ENCODE measurements around the gene RTKN.

DNA sequence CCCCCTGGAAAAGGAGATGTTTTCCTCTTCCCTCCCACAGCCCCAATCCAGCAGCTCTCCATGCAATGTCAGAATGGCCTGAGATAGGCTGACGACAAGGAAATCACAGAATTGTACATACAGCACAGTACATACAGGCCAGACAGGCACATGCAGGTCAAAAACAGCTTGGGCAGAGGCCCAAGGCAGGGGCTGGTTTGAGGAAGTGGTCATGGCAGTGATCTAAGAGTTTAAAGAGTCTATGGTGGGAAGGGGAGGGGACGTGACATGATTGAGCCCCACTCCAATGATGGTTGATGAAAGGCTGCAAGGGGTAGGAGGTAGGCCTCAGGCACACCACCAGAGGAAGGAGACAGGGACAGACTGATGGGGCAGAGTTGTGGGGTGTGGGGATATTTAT, 65.9 kb downstream of the RTKN start:
- TF ChIP-seq, protein P1, sequence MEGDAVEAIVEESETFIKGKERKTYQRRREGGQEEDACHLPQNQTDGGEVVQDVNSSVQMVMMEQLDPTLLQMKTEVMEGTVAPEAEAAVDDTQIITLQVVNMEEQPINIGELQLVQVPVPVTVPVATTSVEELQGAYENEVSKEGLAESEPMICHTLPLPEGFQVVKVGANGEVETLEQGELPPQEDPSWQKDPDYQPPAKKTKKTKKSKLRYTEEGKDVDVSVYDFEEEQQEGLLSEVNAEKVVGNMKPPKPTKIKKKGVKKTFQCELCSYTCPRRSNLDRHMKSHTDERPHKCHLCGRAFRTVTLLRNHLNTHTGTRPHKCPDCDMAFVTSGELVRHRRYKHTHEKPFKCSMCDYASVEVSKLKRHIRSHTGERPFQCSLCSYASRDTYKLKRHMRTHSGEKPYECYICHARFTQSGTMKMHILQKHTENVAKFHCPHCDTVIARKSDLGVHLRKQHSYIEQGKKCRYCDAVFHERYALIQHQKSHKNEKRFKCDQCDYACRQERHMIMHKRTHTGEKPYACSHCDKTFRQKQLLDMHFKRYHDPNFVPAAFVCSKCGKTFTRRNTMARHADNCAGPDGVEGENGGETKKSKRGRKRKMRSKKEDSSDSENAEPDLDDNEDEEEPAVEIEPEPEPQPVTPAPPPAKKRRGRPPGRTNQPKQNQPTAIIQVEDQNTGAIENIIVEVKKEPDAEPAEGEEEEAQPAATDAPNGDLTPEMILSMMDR (IDR thresholded peaks at IDR 0.05; ENCODE audit: borderline replicate concordance, extremely low read depth, low read length, poor library complexity, severe bottlenecking): no peak
- no peak for TF ChIP-seq EZH2 (IDR thresholded peaks at IDR 0.05; ENCODE audit: borderline replicate concordance, low read depth, low read length, severe bottlenecking)

Measured in DND-41 (cell line).